Neural crest cell (in vitro differentiated cells): ENCODE results near the gene ADIPOR2. TPM values are rescaled to one million over a fixed set of nuclear protein-coding genes. Genes with fewer than 3 reads are reported as not detected.

Source experiments
- DNase-seq: peaks from one replicate; pipeline ENCODE4 v3.0.0; 2021; ENCODE audit warnings: low read depth, mixed read lengths, low spot score
- H3K27ac Mint-ChIP-seq: one replicate; pipeline ENCODE4 v1.8.0; 2021; ENCODE audit warnings: mild to moderate bottlenecking, mixed read lengths; ENCODE audit not compliant: unreplicated experiment
- H3K27me3 Mint-ChIP-seq: 2 replicates; pipeline ENCODE4 v1.8.0; 2021; ENCODE audit warnings: low read depth, mild to moderate bottlenecking, mixed read lengths
- H3K36me3 Mint-ChIP-seq: 2 replicates; pipeline ENCODE4 v1.8.0; 2021; ENCODE audit warnings: low read depth, mild to moderate bottlenecking, mixed read lengths
- H3K4me1 Mint-ChIP-seq: 2 replicates; pipeline ENCODE4 v1.8.0; 2021; ENCODE audit warnings: mixed read lengths
- H3K4me3 Mint-ChIP-seq: one replicate; pipeline ENCODE4 v1.8.0; 2021; ENCODE audit warnings: mild to moderate bottlenecking, mixed read lengths
- H3K9me3 Mint-ChIP-seq: 2 replicates; pipeline ENCODE4 v1.8.0; 2021; ENCODE audit warnings: mixed read lengths
- total RNA-seq: library from RNA; stranded (reverse); gene quantifications from 2 replicates; pipeline ENCODE4 v1.2.1, GENCODE V29; 2021
- TF ChIP-seq, protein P1 (sequence below): fragments of 200-600 bp; sonication (generic); conservative IDR thresholded peaks from 2 replicates; pipeline ENCODE4 v1.5.0; 2021; ENCODE audit warnings: antibody characterized with exemption, mild to moderate bottlenecking

ADIPOR2 gene
- total RNA-seq, 1 donor from 2014 or later = 59.4 TPM

DNA sequence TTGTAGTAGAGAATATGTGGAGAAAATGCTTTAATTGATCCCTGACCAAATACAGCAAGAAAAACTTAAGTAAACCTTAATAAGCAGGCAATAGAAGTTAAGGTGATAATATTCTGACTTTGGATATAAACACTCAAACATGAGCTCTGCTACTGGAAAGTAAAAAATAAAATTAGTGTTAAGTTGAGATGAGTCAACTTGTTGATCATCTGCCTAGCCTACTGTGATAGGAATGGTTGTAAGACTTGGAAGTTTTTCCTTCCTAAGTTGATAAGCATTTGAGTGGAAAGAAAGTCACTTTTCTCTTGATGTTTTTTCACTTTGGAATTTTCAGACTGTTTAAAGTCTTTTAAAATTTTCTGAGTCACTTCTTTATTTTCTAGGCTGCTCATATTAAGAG is 26.0 kb downstream of the ADIPOR2 start:
- peaks cover 10% of the 10 kb centered on the region for H3K9me3 Mint-ChIP-seq
- H3K36me3 Mint-ChIP-seq = peaks cover 34% of the 10 kb centered on the region
- TF ChIP-seq, protein P1, sequence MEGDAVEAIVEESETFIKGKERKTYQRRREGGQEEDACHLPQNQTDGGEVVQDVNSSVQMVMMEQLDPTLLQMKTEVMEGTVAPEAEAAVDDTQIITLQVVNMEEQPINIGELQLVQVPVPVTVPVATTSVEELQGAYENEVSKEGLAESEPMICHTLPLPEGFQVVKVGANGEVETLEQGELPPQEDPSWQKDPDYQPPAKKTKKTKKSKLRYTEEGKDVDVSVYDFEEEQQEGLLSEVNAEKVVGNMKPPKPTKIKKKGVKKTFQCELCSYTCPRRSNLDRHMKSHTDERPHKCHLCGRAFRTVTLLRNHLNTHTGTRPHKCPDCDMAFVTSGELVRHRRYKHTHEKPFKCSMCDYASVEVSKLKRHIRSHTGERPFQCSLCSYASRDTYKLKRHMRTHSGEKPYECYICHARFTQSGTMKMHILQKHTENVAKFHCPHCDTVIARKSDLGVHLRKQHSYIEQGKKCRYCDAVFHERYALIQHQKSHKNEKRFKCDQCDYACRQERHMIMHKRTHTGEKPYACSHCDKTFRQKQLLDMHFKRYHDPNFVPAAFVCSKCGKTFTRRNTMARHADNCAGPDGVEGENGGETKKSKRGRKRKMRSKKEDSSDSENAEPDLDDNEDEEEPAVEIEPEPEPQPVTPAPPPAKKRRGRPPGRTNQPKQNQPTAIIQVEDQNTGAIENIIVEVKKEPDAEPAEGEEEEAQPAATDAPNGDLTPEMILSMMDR = no peak
- H3K4me3 Mint-ChIP-seq = no peak overlapping the region
- no peaks in the 10 kb centered on the region for H3K27me3 Mint-ChIP-seq
- no peak overlapping the region for H3K27ac Mint-ChIP-seq
- H3K4me1 Mint-ChIP-seq = peaks cover 12% of the 10 kb centered on the region
- no peak for DNase-seq

DNA sequence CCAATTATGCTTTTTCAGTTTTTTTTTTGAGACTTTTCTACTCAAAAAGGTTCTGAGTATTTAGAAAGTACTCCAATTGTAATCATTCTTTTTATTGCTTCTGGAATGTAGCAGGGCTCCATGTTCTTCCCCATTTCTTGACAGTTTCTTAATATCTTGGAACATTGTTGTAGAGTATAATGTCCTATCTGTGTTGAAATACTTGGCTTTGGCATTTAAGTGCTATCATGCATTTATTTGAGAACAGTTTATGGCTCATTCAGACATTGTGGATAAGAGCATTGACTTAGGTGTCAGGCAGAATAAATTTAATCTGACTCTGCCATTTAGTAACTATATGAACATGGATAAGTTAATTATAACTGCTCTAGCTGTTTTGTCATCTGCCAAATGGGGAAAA is 28.3 kb downstream of the ADIPOR2 start:
- Mint-ChIP-seq H3K4me3 (no peak overlapping the region), H3K4me1 (peaks cover 10% of the 10 kb centered on the region), H3K9me3 (peaks cover 9% of the 10 kb centered on the region), H3K27ac (no peak overlapping the region), H3K27me3 (no peaks in the 10 kb centered on the region), H3K36me3 (peaks cover 23% of the 10 kb centered on the region)
- no peak for DNase-seq
- TF ChIP-seq, protein P1 = no peak

DNA sequence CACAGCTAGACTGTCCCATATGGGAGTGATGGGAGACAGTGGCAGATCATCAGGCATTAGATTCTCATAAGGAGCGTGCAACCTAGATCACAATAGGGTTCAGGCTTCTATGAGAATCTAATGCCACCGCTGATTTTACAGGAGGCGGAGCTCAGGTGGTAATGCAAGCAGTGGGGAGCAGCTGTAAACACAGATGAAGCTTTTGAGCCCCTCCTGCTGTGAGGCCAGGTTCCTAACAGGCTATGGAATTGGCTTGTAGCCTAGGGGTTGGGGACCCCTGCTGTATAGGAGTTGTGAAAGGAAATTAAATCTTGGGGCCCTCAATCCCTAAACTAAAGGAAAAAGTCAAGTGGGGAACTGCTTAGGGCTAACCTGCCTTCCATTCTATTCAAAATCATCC is 29.6 kb downstream of the ADIPOR2 start:
- Mint-ChIP-seq H3K4me1 (peaks cover 10% of the 10 kb centered on the region), H3K4me3 (no peak overlapping the region), H3K9me3 (no peaks in the 10 kb centered on the region), H3K36me3 (peaks cover 15% of the 10 kb centered on the region), H3K27me3 (no peaks in the 10 kb centered on the region), H3K27ac (no peak overlapping the region)
- TF ChIP-seq, protein P1 = no peak
- DNase-seq = no peak

DNA sequence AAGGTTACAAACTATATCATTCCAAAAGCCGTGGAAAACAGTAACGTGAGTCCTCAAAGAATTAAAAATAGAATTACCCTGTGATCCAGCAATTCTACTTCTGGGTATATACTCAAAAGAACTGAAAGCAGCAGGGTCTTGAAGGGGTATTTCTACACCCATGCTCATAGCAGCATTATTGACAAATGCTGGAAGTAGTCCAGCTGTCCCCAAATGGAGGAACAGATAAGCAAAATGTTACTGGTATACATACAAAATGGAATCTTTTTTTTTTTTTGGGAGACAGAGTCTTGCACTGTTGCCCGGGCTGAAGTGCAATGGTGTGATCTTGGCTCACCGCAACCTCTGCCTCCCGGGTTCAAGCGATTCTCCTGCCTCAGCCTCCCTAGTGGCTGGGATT is 32.9 kb downstream of the ADIPOR2 start:
- no peaks in the 10 kb centered on the region for H3K9me3 Mint-ChIP-seq
- H3K4me1 Mint-ChIP-seq = peaks cover 19% of the 10 kb centered on the region
- no peak overlapping the region for H3K27ac Mint-ChIP-seq
- H3K27me3 Mint-ChIP-seq = no peaks in the 10 kb centered on the region
- H3K36me3 Mint-ChIP-seq = peaks cover 13% of the 10 kb centered on the region
- H3K4me3 Mint-ChIP-seq = no peak overlapping the region
- TF ChIP-seq, protein P1 = no peak
- DNase-seq = no peak

DNA sequence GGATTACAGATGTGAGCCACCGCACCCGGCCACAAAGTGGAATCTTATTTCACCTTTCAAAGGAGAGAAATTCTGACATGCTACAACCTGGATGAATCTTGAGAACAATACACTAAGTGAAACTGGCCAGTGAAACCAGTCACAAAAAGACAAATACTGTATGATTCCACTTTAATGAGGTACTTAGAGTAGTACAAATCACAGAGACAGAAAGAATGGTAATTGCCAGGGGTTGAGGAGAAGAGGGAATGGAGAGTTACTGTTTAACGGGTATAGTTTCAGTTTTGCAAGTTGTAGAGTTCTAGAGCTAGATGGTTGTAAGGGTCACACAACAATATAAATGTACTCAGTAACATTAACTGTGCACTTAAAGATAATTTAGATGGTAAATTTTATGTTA is 33.4 kb downstream of the ADIPOR2 start:
- Mint-ChIP-seq H3K4me1 (peaks cover 20% of the 10 kb centered on the region), H3K36me3 (peaks cover 12% of the 10 kb centered on the region), H3K4me3 (no peak overlapping the region), H3K27me3 (no peaks in the 10 kb centered on the region), H3K27ac (no peak overlapping the region), H3K9me3 (no peaks in the 10 kb centered on the region)
- no peak for DNase-seq
- TF ChIP-seq, protein P1 = no peak

DNA sequence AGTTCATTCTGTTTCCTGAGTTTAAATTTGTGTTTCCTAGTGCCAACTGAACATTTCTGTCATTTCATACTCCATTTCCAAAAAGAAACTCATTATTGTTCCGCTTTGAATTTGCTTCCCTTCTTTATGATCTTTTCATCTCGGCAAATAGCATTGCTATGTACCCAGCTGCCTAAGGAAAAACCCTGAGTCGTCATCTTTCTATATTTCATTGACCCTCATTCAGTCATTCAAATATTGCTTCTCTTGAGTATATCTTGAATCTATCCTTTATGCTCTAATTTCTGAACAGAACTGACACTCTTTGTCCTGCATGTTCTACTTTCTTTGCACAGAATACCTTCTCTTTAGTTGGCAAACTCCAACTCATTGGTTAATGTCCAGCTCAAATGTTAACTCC is 35.9 kb downstream of the ADIPOR2 start:
- no peak for DNase-seq
- H3K4me3 Mint-ChIP-seq = no peak overlapping the region
- peaks cover 7% of the 10 kb centered on the region for H3K36me3 Mint-ChIP-seq
- no peak overlapping the region for H3K27ac Mint-ChIP-seq
- H3K27me3 Mint-ChIP-seq = no peaks in the 10 kb centered on the region
- peaks cover 16% of the 10 kb centered on the region for H3K4me1 Mint-ChIP-seq
- no peaks in the 10 kb centered on the region for H3K9me3 Mint-ChIP-seq
- TF ChIP-seq, protein P1 = no peak
